NCI-H2227 (cell line): ENCODE data around the gene MYH6.

Experiments
- DNase-seq: peaks from one replicate; lab custom pipeline; 2025; ENCODE audit not compliant: unreplicated experiment; lab: John Stamatoyannopoulos, UW

Gene MYH6

DNA sequence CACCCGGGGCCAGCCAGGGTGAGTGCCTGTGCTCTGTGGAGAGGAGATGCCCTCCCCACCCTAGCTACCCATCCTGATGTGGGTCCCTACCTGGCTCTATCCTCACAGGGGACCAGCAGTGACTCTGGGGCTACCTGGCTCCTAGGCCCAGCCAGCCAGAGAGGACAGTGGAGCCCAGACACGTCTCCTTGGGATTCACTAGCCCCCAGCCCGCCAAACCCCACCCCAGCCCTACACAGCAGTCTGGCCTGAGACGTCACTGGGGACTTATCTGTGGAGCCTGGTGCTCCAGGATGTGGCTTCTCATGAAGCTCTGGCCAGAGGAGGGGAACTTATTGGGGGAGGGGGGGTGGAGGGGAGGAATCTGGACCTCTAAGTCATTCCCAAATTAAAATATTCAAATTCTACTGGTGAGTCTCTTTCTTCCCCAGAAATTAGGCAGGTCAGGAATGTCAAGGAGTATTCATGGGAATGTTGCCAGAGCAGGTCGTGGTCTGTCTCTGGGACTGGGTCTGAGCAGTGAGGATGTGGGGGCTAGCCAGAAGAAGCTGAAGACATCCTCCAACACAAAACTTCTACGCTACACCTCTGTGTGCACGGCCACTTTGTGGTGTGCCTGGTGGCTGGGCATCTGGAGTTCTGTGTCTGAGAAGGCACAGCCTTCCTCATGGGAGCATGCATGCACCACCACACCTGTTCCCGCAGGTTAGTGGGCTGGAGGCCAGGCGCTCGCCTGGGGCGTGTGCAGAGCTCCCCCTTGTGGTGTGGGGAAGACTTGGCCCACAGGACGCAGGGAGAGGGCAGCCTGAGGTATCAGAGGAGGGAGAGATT lies 28.5 kb downstream of the MYH6 start:
- DNase-seq: peak; percentile 11

DNA sequence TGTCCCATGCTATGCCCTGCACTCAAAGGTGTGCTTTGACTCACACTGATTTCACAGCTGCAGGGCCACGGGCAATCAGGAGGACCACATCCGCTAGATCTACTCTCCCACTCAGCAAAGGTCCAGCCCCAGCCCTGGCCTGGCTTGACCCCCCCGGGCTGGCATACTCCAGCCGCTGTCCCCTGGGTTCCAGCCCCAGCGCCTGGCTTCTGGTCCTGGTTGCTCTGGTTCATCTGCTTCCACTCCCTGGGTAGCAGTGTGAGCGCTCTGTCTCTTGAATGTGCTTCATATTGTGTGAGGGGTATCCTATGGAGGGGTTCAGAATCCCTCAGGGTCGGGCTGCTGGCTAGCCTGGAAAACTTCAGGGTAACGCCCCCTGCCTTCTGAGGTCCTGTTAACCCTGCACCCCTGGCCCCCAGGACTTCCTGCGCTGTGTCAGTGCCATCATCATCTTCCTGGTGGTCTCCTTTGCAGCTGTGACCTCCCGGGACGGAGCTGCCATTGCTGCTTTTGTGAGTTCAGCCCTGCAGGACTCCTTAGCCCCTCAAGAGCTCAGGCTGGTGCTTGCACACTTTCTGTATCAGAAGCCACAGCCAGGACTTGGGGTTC lies 29.4 kb downstream of the MYH6 start:
- no peak for DNase-seq

DNA sequence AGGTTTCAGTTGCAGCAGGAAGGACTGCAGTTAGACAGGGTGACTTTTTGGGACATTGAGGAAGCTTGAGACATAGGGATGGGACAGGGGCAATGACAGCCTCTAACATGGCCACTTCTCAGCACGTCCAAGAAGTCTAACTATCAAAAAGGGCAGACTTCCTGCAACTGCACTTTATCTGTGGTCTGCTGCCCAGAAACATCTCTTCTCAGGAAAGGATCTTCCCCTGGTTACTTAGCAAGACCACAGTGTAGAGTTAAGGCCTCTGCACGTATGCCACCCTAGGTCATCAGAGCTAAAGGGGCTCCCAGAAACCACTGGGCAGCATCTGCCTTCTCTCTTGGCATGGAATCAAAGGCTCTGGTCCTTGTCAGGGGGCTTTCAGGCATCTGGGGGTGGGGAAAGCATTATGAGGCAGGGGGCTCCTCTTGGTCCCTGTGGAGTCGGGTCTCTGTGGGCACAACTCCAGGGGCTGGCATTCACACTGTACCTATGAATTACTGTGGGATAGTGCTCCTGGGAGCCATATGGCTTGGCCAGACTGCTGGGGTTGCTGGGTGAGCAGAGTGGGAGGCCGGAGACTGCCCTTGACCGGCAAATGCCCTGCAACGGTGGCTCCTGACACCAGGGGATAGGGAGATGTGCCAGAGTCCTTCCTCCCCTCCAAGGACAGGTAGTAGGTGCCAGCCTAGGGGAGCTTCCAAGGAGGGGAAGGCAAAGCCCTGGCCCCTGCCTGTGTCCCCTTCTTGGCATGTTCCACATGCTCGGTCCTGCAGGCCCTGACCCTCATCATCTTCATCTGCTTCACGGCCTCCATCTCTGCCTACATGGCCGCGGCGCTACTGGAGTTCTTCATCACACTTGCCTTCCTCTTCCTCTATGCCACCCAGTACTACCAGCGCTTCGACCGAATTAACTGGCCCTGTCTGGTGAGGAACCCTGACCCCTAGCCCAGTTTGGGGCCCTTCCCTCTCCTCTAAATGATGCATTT lies 30.2 kb downstream of the MYH6 start:
- no peak for DNase-seq

DNA sequence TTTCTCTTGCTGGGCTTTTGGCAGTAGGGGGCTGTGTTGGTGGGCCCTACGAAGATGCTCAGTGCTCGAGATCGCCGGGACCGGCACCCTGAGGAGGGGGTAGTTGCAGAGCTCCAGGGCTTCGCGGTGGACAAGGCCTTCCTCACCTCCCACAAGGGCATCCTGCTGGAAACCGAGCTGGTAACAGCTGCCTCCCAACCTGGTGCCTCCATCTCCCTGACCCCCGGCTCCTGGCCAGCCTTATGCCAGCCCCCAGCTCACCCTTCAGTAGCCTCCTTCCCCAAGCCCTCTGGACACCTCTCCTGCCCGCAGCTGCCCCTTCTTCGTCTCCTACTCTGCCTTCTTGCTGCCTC lies 30.9 kb downstream of the MYH6 start:
- no peak for DNase-seq

DNA sequence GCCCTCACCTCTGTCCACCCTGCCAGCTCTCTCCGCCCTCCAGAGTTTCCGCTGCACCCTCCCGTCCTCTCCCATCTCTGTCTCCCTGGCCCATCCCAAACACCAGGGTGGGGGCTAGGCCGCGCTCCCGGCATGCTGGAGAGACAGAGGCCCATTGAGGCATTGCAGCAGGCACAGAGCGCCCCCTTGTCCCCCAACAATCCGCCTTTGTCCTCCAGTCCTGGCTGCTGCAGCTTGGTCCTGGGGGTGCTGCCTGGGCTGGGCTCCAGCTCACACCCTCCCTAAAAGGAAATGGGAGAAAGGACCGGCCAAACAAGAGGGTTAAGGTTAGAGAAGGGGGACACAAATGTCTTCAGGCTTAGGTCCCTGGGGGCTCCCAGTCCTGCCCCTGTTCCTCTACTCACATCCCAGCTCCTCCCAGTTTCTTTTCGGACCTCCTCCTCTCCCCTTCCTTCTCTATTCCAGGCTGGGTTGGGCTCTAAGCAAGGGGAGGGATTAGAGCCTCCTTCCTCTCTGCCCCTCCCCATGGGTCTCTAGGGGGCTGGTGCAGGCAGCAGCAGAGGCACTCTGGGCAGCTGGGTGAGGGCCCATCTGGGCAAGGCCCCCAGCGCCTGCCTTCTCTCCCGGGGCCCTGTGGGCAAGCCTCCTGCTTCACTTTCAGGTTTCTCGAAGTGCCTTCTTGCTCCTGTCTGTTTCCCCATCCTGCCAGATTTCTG lies 31.4 kb downstream of the MYH6 start, which contains the start of gene CMTM5:
TSS of gene CMTM5 (plus strand) at position 565 of the 716 bp plus-strand sequence. CDS start 206 bp downstream, outside the sequence.
- DNase-seq: peak; percentile 2

DNA sequence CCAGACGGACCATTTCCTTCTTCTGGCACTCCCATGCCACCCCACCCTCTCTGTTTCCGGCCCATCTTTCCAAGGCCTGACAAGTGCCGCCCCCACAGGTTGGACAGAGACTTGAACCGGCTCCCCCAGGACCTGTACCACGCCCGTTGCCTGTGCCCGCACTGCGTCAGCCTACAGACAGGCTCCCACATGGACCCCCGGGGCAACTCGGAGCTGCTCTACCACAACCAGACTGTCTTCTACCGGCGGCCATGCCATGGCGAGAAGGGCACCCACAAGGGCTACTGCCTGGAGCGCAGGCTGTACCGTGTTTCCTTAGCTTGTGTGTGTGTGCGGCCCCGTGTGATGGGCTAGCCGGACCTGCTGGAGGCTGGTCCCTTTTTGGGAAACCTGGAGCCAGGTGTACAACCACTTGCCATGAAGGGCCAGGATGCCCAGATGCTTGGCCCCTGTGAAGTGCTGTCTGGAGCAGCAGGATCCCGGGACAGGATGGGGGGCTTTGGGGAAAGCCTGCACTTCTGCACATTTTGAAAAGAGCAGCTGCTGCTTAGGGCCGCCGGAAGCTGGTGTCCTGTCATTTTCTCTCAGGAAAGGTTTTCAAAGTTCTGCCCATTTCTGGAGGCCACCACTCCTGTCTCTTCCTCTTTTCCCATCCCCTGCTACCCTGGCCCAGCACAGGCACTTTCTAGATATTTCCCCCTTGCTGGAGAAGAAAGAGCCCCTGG lies 32.4 kb downstream of the MYH6 start:
- DNase-seq: no peak

DNA sequence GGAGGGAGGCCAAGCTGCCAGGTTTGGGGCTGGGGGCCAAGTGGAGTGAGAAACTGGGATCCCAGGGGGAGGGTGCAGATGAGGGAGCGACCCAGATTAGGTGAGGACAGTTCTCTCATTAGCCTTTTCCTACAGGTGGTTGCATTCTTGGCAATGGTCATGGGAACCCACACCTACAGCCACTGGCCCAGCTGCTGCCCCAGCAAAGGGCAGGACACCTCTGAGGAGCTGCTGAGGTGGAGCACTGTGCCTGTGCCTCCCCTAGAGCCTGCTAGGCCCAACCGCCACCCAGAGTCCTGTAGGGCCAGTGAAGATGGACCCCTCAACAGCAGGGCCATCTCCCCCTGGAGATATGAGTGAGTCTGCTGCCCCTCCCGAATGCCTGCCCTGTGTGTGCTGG lies 35.0 kb downstream of the MYH6 start:
- DNase-seq: no peak

DNA sequence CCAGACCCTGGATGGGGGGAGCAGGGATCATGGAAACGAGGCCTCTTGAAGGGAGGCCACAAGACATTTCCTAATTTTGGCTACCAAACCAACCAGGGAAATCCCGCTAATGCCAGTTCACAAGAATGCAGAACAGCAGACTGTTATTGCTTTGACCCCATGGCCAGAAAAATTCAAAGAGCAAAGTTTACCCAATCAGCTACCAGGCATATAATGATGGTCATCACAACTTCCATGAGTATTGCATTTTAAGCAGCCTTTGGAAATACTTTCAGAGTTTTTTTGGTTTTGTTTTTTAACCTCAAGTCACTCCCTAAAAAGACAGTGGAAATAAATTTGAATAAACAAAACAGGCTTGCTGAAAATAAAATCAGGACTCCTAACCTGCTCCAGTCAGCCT lies 35.6 kb downstream of the MYH6 start, which contains the start of gene IL25:
TSS of gene IL25 (plus strand) at position 301 of the 400 bp plus-strand sequence.
- no peak for DNase-seq

DNA sequence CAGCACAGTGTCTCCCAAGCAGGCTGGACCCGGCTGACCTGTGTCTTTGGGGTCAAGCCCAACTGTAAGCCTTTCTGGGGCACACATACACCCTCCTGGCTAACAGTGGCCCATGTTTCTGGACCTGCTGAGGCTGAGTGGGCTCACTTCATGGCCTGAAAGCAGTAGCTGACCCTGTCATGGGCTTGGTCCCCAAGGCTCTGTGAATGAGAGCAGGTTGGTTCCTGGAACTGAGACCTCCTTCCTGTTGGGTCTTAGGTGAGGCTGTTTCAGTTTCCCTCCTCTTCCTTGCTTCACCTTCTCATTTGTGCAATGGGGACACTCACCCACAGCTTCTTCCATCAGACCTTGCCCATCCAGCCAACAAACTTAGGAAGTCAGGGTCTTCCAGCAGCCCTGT lies 36.2 kb downstream of the MYH6 start:
- no peak for DNase-seq

DNA sequence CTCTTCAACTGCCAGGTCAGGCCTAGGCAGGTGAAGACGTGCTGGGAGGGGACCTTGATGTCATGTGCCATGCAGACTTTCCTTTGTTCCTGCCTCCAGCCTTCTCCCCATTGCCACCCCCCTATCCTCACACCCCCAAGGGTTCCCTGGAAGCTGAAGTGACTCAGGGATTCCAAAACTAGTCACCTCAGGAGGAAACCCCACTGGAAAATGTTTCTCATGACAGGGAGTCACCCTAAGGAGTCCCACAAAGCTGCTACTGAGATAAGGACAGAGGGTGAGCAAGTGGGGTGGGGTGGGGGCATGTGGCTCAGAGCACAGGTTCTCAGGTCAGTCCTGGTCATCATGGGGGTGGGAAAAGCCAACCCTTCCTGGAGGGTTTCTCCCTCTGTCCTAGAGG lies 37.9 kb downstream of the MYH6 start:
- no peak for DNase-seq

DNA sequence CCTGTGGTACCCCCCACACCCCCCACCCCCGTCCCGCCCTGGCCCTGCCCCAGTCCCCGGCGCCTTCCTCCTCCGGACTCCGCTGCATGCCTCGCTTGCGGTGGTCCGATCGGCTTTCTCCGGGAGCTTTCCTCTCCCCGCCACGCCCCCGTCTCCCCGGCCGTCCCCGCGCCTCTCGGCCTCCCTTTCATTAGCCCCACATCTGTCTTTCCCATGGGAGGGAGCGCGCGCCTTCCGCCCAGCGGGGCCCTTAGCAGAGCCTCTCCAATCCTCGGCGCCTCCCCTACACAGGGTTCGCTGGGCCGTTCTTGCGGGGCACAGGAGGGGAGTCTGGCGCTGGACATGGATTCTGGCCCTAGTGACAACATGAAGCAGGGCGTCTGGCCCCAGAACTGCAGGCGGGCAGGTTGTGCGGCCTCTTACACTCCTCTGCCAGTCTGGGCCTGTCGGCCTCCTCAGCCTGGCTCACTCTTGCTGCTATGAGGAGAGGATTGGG lies 41.6 kb downstream of the MYH6 start:
- peak; percentile 86 for DNase-seq

DNA sequence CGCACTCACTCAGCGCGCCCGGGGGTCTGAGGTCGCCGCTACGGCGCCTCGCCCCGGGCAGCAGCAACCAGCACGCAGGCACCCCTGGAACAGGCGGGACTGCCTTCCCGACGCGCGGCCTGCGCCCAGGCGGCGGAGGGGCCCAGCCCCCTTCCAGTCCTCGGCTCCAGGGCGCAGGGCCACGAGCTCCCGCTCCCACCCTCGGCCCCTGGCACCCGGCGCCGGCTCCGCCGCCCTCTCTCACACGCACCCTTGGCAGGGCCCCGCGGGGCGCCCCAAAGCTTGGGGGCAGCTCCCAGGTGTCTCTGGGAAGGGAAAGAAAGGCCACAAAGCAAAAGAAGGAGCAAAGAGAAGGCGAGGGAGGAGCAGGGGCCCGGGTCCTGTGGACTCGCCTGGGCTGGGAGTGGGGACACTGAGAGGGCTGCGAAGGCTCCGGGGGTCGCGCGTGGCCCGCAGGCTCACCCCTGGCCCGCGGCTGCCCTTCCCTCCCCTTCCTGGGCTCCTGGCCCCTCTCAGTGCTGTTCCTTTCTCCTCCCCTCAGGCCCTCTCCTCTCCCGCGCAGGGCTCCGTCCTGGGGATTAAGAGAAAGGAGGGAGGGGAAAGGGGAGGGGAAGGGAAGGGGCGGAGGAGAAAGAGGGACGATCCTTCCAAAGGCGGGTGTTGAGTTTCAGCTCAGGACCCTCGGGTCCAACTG lies 42.2 kb downstream of the MYH6 start:
- DNase-seq: peak; percentile 86

DNA sequence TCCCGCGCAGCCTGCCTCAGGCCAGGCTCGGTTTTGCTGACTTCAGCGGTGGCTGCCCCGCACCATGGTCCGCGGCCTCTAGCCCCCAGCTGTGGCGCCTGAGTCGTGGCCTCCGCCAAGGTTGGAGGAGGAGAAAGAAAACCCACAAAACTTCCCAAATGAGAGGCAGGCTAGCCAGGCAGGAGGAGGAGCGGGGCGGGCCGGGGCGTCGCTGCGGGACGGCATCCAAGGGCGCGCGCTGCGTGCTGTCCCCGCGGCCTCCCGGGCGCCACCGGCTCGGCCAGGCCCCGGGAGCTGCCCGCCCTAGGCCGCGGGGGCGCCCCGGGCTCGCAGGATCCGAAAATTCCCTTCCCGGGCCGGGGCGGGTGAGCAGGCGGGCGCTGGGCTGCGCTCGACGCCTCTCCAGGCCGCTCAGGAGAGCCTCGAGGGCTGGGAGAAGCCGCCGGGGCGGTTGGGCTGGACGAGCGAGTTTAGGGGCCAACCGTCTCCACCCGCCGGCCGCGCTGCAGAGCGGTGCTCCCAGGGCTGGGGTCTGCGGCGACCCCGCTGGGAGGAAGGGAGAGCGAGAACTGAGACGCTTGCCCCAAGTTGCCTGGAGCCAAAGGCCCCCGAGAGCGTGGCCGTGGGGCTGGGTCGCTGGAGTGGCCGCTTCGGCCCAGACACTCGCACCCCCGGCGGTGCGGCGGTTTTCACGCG lies 42.9 kb downstream of the MYH6 start, which contains the start of gene EFS:
TSS of gene EFS (minus strand) at position 137 of the 696 bp plus-strand sequence. CDS start 147 bp downstream, outside the sequence.
- DNase-seq: no peak

DNA sequence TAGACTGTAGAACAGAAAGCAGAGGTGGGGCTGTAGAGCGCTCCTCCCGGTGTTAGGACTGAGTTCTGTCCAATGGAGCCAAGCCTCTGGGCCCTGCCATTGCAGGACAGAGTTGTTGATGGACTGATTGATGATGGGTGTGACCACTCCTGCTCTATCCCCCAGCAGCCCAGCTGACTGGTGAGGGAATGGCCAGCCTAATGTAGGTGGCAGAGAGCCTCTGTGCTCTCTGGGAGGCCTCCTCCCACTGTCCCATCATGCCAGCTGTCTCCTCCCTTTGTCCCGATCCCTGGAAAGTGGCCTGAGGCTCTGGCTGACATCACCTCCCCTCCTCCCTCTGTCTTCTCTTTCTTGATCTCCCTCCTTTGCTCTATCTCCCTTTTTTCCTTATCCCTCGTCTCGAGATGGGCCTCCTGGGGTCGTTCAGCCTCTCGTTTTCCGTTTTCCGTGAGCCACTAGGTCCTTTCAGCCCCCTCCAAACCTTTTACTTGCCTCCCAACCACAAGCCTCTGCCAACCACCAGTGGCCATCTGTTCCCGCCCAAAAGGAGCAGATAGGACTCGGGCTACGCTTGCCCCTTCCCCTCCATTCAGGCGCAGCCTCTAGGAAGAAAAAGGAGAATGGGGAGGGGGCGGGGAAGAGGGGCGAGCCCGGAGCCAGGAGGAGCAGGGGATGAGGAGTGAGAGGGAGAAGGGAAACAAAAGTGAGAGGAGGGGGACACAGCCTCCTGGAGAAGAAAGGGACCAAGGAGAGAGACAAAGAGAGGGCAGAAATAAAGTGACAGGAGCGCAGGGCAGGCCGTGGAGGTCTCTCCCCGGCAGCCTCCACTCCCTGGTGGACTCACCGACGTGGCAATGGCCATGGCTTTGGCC lies 43.7 kb downstream of the MYH6 start:
- DNase-seq: no peak

DNA sequence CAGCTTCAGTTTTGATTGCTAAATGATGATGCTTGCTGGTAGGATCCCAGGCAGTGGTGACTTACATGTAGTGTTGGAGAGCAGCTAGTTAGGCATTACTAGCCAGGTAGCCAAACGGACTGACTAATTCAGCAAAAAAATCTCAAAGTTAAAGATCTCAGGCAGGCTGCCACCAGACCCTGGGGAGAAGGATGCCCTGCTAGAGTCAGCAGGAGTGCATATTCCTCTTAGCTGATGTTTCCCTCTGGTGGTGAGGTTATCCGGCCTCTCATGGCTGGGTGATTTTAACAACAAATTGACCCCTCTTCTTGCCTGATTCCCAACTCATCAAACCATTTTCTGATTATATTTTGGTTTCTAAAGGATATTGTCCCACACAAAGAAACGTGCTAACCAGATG lies 45.9 kb downstream of the MYH6 start:
- DNase-seq: no peak

DNA sequence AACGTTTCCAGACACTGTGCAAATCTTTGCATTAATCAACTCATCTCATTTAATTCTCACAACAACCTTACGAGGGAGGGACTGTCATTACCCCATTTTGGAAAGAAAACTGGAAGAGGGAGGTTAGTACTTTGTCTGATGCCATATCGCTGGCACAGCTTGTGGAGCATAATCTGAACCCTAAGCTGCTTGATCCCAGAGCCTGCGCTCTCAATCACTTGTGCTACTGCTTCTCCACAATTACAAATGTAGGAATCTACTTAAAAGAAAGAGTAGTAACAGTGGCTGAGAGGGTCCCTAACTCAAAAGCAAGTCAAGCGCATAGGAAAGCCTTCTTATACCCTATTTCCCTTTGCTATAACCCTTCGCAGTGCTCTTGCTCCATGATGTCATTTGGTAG lies 46.3 kb downstream of the MYH6 start:
- DNase-seq: no peak

DNA sequence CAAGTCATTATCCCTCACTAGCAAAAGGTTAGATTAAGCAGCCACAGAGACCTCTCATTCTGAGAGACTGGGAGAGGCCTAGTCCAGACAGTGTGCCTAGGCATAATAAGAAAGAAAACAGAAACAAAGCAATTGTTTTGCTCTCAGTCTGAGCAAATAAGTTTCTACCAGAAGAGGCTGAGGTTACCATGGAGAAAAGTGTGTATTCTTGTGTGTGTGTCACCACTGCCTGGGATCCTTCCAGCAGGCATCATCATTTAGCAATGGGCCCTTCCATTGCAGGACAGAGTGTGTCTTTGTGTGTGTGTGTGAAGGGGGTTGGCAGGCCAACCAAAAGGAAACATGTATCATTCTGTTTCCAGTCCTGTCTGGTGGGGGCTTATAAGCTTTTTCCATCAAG lies 46.8 kb downstream of the MYH6 start:
- DNase-seq: no peak

DNA sequence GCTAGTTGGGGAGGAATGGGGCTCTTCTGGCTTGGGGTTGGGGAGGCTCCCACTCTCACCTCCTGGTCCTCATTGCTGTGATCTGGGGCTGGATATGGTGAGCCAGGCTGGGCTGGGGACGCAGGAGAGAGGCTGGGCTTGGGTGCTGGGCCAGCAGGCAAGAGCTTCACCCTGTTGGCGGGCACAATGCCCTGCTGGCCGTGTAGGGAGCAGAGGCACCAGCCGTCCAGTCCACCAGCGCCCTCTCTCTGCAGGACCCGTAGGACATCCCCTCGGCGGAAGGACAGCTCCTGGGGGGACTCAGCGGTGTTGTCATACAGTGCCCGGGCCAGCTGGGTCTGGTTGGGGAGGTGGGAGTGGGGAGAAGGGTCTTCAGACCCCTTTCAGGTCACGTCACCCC lies 47.6 kb downstream of the MYH6 start:
- DNase-seq: no peak
